Fibroblast of lung (primary cell): ENCODE measurements around the gene SHANK2.

Source experiments
- CTCF ChIP-seq, 2 donors: IDR thresholded peaks in 1 of 2; conservative IDR thresholded peaks in 1 of 2; 1 replicate in 1 of 2; 2 replicates in 1 of 2; pipeline ENCODE4 v1.5.1; 2011 to 2012; ENCODE audit warnings: low read length in 2 of 2, control low read depth in 1 of 2, inconsistent platforms in 1 of 2, low read depth in 1 of 2, mild to moderate bottlenecking in 1 of 2
- EZH2 ChIP-seq: IDR thresholded peaks from 2 replicates; pipeline ENCODE4 v1.5.1; 2012; ENCODE audit warnings: low read length, control low read depth, mild to moderate bottlenecking; ENCODE audit errors: missing control alignments

GRCh38 chr11:71294846-71295600, 42.6 kb upstream of the SHANK2 start:
- TF ChIP-seq CTCF (conservative IDR thresholded peaks at IDR 0.05 in 1 of 2, IDR thresholded peaks at IDR 0.05 in 1 of 2; ENCODE audit: low read depth in 1 of 2, low read length in 2 of 2) (no peak), EZH2 (no peak)
